ENCODE measurements around the gene ZMYND11. TPM values are rescaled to one million over a fixed set of nuclear protein-coding genes. Genes with fewer than 3 reads are reported as not detected.

The ZMYND11 gene
- total RNA-seq, 2 donors from 2014 or later = 60.2 to 61.1 TPM

DNA sequence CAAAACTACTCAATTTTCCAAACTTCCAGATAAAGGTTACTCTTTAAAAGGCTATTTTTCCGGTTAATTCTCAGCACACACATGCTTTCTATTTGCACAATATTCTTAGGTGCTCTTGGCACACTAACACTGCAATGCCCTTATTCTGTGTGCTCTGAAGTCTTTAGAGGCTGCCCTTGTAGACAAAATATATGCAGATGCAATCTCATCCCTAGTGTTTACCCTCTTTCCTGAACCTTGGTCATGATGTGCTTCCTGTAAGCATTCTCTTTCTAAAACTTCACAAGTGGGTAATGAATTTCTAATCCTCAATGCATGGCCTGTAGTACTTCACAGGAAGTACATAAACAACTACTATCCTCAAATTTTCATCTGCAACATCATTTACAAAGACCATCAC lies 45.1 kb upstream of the ZMYND11 start:
- TF ChIP-seq, protein P1, sequence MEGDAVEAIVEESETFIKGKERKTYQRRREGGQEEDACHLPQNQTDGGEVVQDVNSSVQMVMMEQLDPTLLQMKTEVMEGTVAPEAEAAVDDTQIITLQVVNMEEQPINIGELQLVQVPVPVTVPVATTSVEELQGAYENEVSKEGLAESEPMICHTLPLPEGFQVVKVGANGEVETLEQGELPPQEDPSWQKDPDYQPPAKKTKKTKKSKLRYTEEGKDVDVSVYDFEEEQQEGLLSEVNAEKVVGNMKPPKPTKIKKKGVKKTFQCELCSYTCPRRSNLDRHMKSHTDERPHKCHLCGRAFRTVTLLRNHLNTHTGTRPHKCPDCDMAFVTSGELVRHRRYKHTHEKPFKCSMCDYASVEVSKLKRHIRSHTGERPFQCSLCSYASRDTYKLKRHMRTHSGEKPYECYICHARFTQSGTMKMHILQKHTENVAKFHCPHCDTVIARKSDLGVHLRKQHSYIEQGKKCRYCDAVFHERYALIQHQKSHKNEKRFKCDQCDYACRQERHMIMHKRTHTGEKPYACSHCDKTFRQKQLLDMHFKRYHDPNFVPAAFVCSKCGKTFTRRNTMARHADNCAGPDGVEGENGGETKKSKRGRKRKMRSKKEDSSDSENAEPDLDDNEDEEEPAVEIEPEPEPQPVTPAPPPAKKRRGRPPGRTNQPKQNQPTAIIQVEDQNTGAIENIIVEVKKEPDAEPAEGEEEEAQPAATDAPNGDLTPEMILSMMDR (IDR thresholded peaks at IDR 0.05) = no peak
- no peaks in the 10 kb centered on the region for H3K4me1 ChIP-seq
- no peak overlapping the region for H3K27ac ChIP-seq
- no peak for DNase-seq (ENCODE audit: low spot score)
- no peak overlapping the region for H3K4me3 ChIP-seq
- peaks cover 0 to 6% of the 10 kb centered on the region in 2 donors for H3K9me3 ChIP-seq
- H3K36me3 ChIP-seq = no peaks in the 10 kb centered on the region
- H3K27me3 ChIP-seq = no peaks in the 10 kb centered on the region

DNA sequence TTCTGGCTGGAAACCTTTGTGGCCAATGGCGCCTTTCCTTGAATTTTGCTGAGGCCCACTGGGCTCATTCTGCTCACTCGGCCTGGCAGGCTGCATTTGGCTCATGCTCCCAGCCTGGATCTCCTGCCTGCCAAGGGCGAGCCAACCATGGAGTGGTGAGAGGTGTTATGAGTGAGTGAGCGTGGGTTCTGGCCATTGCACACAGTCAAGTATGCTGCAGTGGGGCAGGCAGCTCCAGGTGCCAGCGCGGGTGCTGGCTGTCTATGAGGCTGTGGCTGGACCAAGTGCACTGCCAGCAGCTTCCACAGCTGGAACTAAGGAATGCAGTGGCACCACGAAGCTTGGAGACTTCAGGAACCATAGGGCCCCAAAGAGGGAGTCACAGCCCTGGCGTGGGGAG lies 43.9 kb upstream of the ZMYND11 start:
- DNase-seq (ENCODE audit: low spot score) = no peak
- no peak overlapping the region for H3K4me3 ChIP-seq
- no peaks in the 10 kb centered on the region for H3K27me3 ChIP-seq
- peaks cover 0 to 18% of the 10 kb centered on the region in 2 donors for H3K9me3 ChIP-seq
- TF ChIP-seq, protein P1 (IDR thresholded peaks at IDR 0.05) = no peak
- no peaks in the 10 kb centered on the region for H3K36me3 ChIP-seq
- no peaks in the 10 kb centered on the region for H3K4me1 ChIP-seq
- no peak overlapping the region for H3K27ac ChIP-seq

DNA sequence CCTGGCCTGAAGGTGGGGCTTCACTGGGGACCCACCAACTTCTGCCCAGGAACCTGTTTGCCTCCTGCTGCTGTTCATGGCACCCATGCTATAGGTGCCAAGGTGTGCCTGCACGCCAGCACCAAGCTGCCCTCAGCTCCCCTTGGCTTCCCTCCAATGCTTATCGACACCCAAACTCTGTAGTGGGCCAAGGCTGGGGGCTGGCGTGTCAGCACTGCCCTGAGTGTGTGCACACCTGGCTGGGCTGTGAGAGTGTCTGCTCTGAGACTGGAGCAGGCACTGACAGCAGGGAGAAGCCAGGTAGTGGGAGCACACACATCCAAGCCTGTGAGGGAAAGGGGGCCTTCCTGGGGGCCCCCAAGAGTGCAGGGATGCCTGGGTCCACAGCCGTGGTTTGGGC lies 43.1 kb upstream of the ZMYND11 start:
- peaks cover 0 to 25% of the 10 kb centered on the region in 2 donors for H3K9me3 ChIP-seq
- no peak overlapping the region for H3K4me3 ChIP-seq
- H3K27me3 ChIP-seq = no peaks in the 10 kb centered on the region
- TF ChIP-seq, protein P1 (IDR thresholded peaks at IDR 0.05) = no peak
- no peaks in the 10 kb centered on the region for H3K36me3 ChIP-seq
- no peak overlapping the region for H3K27ac ChIP-seq
- no peak for DNase-seq (ENCODE audit: low spot score)
- no peaks in the 10 kb centered on the region for H3K4me1 ChIP-seq

DNA sequence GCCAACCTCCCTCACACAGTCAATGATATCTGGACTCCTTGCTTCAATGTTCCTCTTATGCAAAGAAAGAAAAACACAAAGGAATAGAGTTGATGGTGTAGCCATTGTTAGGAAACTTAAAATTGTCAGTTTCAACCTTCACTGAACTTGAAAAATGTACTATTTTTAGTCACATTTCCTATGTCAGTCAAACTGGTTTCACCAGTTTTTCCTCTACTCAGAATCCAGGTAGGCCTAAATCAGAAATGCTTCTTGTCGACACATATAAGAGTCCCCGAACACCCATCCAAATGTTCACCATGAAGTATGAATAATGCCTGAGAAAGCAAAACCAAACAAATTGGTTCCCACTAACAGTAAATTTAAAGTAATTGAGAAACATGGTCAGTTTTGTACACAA lies 42.4 kb upstream of the ZMYND11 start:
- DNase-seq (ENCODE audit: low spot score) = no peak
- Histone ChIP-seq H3K4me1 (no peaks in the 10 kb centered on the region), H3K27ac (no peak overlapping the region), H3K27me3 (no peaks in the 10 kb centered on the region), H3K9me3 (peaks cover 0 to 25% of the 10 kb centered on the region in 2 donors), H3K4me3 (no peak overlapping the region), H3K36me3 (no peaks in the 10 kb centered on the region)
- TF ChIP-seq, protein P1 (IDR thresholded peaks at IDR 0.05) = no peak

DNA sequence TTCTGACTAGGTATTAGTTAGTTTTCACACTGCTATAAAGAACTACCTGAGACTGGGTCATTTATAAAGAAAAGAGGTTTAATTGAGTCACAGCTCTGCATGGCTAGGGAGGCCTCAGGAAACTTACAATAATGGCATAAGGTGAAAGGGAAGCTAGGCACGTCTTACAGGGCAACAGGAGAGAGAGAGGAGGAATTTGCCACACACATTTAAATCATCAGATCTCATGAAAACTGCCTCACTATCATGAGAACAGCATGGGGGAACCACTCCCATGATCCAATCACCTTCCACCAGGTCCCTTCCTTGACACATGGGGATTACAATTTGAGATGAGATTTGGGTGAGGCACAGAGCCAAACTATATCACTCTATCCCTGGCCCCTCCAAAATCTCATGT lies 40.6 kb upstream of the ZMYND11 start:
- TF ChIP-seq, protein P1 (IDR thresholded peaks at IDR 0.05) = no peak
- Histone ChIP-seq H3K36me3 (no peaks in the 10 kb centered on the region), H3K27ac (no peak overlapping the region), H3K27me3 (no peaks in the 10 kb centered on the region), H3K4me3 (no peak overlapping the region), H3K9me3 (peaks cover 0 to 25% of the 10 kb centered on the region in 2 donors), H3K4me1 (no peaks in the 10 kb centered on the region)
- DNase-seq (ENCODE audit: low spot score) = no peak

DNA sequence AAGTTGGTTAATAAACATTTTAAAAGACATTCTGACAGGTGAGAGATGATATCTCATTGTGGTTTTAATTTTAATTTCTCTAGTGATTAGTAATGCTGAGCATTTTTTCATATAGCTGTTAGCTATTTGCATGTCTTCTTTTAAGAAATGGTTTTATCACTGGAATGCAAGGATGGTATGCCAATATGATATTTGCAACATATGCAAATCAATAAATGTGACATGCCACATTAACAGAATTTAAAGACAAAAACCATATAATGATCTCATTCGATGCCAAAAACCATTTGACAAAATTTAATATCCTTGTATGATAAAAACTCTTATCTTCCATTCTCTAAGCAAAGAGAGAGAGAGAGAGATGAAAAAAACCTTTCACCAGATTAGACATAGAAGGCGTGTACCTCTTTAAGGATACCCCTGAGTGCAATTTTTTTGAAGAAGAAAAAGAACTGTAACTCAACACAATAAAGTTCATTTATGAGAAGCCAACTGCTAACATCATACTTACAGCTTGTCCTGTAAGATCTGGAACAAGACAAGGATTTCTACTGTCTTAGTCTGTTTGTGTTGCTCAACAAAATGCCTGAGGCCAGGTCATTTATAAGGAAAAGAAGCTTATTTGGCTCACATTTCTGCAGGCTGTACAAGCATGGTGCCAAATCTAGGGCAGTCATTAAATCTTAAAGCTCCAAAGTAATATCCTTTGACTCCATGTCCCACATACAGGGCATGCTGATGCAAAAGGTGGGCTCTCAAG lies 39.7 kb upstream of the ZMYND11 start:
- H3K36me3 ChIP-seq = no peaks in the 10 kb centered on the region
- H3K4me3 ChIP-seq = no peak overlapping the region
- no peaks in the 10 kb centered on the region for H3K4me1 ChIP-seq
- TF ChIP-seq, protein P1 (IDR thresholded peaks at IDR 0.05) = no peak
- no peaks in the 10 kb centered on the region for H3K27me3 ChIP-seq
- H3K27ac ChIP-seq = no peak overlapping the region
- DNase-seq (ENCODE audit: low spot score) = no peak
- peaks cover 0 to 25% of the 10 kb centered on the region in 2 donors for H3K9me3 ChIP-seq

Data from right atrium auricular region (tissue), 2 donors.